ENCODE data around the gene SEPTIN8.

GRCh38 chr5:132785864-132786263 lies 8.8 kb upstream of the SEPTIN8 start:
- TF ChIP-seq CBFB (CRISPR knock-in tag; IDR thresholded peaks at IDR 0.05) (no peak), HMGXB3 (CRISPR knock-in tag; IDR thresholded peaks at IDR 0.05; ENCODE audit: borderline replicate concordance) (no peak)

All from HepG2 (cell line).